ENCODE results near the gene CYFIP2. TPM values are rescaled to one million over a fixed set of nuclear protein-coding genes. Genes with fewer than 3 reads are reported as not detected.

CYFIP2 gene
- total and polyA plus RNA-seq, 10 of the 15 experiments (the other 5 are each of a cell fraction or from before 2014, with no cell fraction given) = 43.4 to 173 (median 96.0) TPM

- WGBS (ENCODE audit: insufficient coverage, insufficient replicate concordance, low lambda C conversion rate, missing lambda C conversion rate) = 0% methylated on average over 16 of the region's 62 CpGs
- in situ Hi-C loops (cut with MboI) = no loop called here
- peaks cover 44% of the 10 kb centered on the region for H3K4me1 ChIP-seq (ENCODE audit: control insufficient read depth, insufficient read depth, low read length)
- SMC1A ChIA-PET (ENCODE audit: uncharacterized antibody, unreplicated experiment) = interaction anchor here (0.9 to 4.2 kb wide), 11 partner anchors 10 to 118 kb away, joined by 3 to 47 read pairs (median 9); no protein-coding TSS in a partner anchor
- FAIRE-seq (no peak), DNase-seq (ENCODE audit: low read depth, low spot score) (no peak), ATAC-seq (peak; percentile 51)
- H2AFZ ChIP-seq (ENCODE audit: control insufficient read depth, low read depth, low read length) = peak overlapping the region; percentile 62
- CTCF ChIA-PET = interaction anchor here (1.2 to 4.2 kb wide), 9 partner anchors 13 to 124 kb away, joined by 3 to 44 read pairs (median 4); partner anchors contain the start of gene MED7
- no peaks in the 10 kb centered on the region for H3K36me3 ChIP-seq (ENCODE audit: control insufficient read depth in 2 of 2, insufficient read depth in 2 of 2, low read length in 1 of 2)
- BruUV-seq (replicated peaks) = no TSS peak
- RAD21 ChIA-PET (ENCODE audit: unreplicated experiment) = interaction anchor here (1.5 to 8.3 kb wide), 9 partner anchors 14 to 124 kb away, joined by 5 to 99 read pairs (median 9); partner anchors contain the start of gene MED7
- no peaks in the 10 kb centered on the region for H4K20me1 ChIP-seq (ENCODE audit: control insufficient read depth, insufficient read depth)
- POLR2A ChIA-PET = interaction anchor here (0.9 to 2.0 kb wide), 12 partner anchors 10 to 124 kb away, joined by 3 to 12 read pairs (median 4); partner anchors contain the start of gene MED7
- H3K9ac ChIP-seq (ENCODE audit: control insufficient read depth, insufficient read depth, low read length) = peak overlapping the region; percentile 71
- intact Hi-C loops (cut with micrococcal nuclease; ENCODE audit: unreplicated experiment) = loop anchor here (5.0 kb wide), 1 partner anchor 119 kb away; no protein-coding TSS in a partner anchor
- H3K4me3 ChIP-seq = peak overlapping the region; percentile 91
- peak overlapping the region; percentile 86 for H3K4me2 ChIP-seq (ENCODE audit: control insufficient read depth, insufficient read depth)
- H3K27ac ChIP-seq (ENCODE audit: control insufficient read depth, insufficient read depth) = peak overlapping the region; percentile 83
- H3K27me3 ChIP-seq (replicated peaks in 1 of 2; ENCODE audit: control insufficient read depth in 2 of 2, insufficient read depth in 2 of 2, low read length in 1 of 2) = no peaks in the 10 kb centered on the region
- H3K79me2 ChIP-seq (ENCODE audit: control insufficient read depth, insufficient read depth, low read length) = peaks cover 55% of the 10 kb centered on the region
- no peaks in the 10 kb centered on the region for H3K9me3 ChIP-seq (replicated peaks; ENCODE audit: control insufficient read depth, insufficient read depth, low read length)
- TF ChIP-seq MYB (IDR thresholded peaks at IDR 0.05; ENCODE audit: borderline replicate concordance, low read depth, low read length) (no peak), CTCF (IDR thresholded peaks at IDR 0.05 in 2 of 3, conservative IDR thresholded peaks at IDR 0.05 in 1 of 3; ENCODE audit: control insufficient read depth in 2 of 3, extremely low read depth in 1 of 3, insufficient read depth in 1 of 3, low read depth in 3 of 3, low read length in 3 of 3) (peak in 2 of 3 experiments; percentile 11 to 29; a peak in 3 of 6 replicates), CUX1 (IDR thresholded peaks at IDR 0.05; ENCODE audit: insufficient replicate concordance, low read depth, low read length) (no peak), TCF12 (IDR thresholded peaks at IDR 0.05; ENCODE audit: low read depth, low read length) (0 out of 2 replicates have a peak, but pooled peaks have one; percentile 3), SMARCA5 (IDR thresholded peaks at IDR 0.05) (peak; percentile 79), E4F1 (IDR thresholded peaks at IDR 0.05; ENCODE audit: borderline replicate concordance, partially characterized antibody) (no peak), NFYB (IDR thresholded peaks at IDR 0.05; ENCODE audit: insufficient read depth, low read depth, low read length) (no peak), BHLHE40 (IDR thresholded peaks at IDR 0.05; ENCODE audit: borderline replicate concordance in 1 of 2, low read depth in 2 of 2, low read length in 1 of 2) (peak in 1 of 2 experiments; percentile 64; a peak in 1 of 4 replicates), LARP7 (IDR thresholded peaks at IDR 0.05) (peak; percentile 99)
Measured at GRCh38 chr5:157266286-157267007, 524 bp downstream of the CYFIP2 start.
